Measurements from ENCODE around the gene TMEM253.

Gene TMEM253

GRCh38 chr14:21090194-21090939, 10.5 kb upstream of the TMEM253 start:
- no peak for DNase-seq (ENCODE audit: low spot score)

- no peak for DNase-seq (ENCODE audit: low spot score)
These were observed 9.8 kb upstream of the TMEM253 start for GRCh38 chr14:21090940-21091663.

GRCh38 chr14:21091821-21092272, 9.0 kb upstream of the TMEM253 start:
- no peak for DNase-seq (ENCODE audit: low spot score)

- DNase-seq (ENCODE audit: low spot score): peak; percentile 72
These were observed 8.4 kb upstream of the TMEM253 start for GRCh38 chr14:21092273-21093011.

- no peak for DNase-seq (ENCODE audit: low spot score)
These were observed 7.8 kb upstream of the TMEM253 start for GRCh38 chr14:21093018-21093417.

GRCh38 chr14:21093769-21094681, 6.8 kb upstream of the TMEM253 start:
- DNase-seq (ENCODE audit: low spot score): peak; percentile 61

- peak; percentile 85 for DNase-seq (ENCODE audit: low spot score)
These were observed 5.2 kb upstream of the TMEM253 start for GRCh38 chr14:21095430-21096205.

GRCh38 chr14:21096438-21096837, 4.4 kb upstream of the TMEM253 start:
- DNase-seq (ENCODE audit: low spot score): no peak

GRCh38 chr14:21096978-21097635, 3.8 kb upstream of the TMEM253 start:
- peak; percentile 69 for DNase-seq (ENCODE audit: low spot score)

GRCh38 chr14:21097636-21098075, 3.2 kb upstream of the TMEM253 start:
- DNase-seq (ENCODE audit: low spot score): no peak

GRCh38 chr14:21098076-21098891, 2.6 kb upstream of the TMEM253 start, which contains the start of gene ZNF219:
ZNF219 (minus strand) TSS chr14:21098655; CDS start chr14:21093591, 5,064 bp downstream.
- DNase-seq (ENCODE audit: low spot score): peak; percentile 70

- DNase-seq (ENCODE audit: low spot score): no peak
These were observed 1.8 kb upstream of the TMEM253 start for GRCh38 chr14:21098892-21099595.

- DNase-seq (ENCODE audit: low spot score): no peak
These were observed 1.3 kb upstream of the TMEM253 start for GRCh38 chr14:21099596-21099985.

GRCh38 chr14:21101802-21102413, 1.0 kb downstream of the TMEM253 start:
- no peak for DNase-seq (ENCODE audit: low spot score)

GRCh38 chr14:21102521-21103410, 1.9 kb downstream of the TMEM253 start:
- no peak for DNase-seq (ENCODE audit: low spot score)

- no peak for DNase-seq (ENCODE audit: low spot score)
These were observed 2.5 kb downstream of the TMEM253 start for GRCh38 chr14:21103411-21103709.

All from cerebellar cortex (tissue), 1 donor.